ENCODE measurements around the gene STK11IP.

DNA sequence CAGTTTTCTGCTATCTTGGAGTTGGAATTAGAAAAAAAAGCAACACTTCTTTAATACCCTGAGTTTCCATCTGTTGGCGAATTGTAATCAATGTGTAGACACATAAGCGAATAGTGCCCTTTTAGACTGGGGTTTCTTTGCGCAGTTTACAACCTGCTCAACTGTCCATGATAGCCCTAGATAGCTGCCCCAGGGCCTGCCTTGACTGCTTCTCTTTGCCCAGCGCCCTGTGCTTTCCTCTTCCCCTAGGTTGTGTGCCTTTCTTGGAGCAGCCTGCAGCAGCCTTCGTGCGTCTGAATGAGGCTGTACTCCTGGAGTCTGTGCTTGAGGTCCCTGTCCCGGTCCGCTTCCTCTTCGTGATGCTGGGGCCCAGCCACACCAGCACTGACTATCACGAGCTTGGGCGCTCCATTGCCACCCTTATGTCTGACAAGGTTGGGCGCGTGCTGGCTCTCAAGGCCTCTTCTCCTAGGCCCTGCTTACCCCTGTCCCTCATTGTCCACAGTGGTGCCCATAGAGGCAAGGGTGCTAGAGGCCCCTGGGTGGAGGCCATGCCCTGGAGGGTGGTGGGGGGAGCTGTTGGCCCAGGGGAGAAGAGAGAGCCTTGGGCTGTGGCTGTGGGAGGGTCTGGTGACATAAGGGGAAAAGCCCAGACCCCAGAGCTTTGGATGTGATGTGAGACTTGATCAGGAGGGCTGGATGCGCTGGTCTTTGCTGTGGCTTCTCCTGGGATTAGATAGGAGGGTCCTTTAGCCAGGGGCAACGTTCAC lies 36.7 kb downstream of the STK11IP start:
- TF ChIP-seq, protein P1, sequence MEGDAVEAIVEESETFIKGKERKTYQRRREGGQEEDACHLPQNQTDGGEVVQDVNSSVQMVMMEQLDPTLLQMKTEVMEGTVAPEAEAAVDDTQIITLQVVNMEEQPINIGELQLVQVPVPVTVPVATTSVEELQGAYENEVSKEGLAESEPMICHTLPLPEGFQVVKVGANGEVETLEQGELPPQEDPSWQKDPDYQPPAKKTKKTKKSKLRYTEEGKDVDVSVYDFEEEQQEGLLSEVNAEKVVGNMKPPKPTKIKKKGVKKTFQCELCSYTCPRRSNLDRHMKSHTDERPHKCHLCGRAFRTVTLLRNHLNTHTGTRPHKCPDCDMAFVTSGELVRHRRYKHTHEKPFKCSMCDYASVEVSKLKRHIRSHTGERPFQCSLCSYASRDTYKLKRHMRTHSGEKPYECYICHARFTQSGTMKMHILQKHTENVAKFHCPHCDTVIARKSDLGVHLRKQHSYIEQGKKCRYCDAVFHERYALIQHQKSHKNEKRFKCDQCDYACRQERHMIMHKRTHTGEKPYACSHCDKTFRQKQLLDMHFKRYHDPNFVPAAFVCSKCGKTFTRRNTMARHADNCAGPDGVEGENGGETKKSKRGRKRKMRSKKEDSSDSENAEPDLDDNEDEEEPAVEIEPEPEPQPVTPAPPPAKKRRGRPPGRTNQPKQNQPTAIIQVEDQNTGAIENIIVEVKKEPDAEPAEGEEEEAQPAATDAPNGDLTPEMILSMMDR (IDR thresholded peaks at IDR 0.05): no peak
- TF ChIP-seq EZH2 (IDR thresholded peaks at IDR 0.05; ENCODE audit: borderline replicate concordance, insufficient read depth, low read depth, low read length, poor library complexity, severe bottlenecking): no peak
